ENCODE measurements around the gene NDNF.

Gene NDNF

DNA sequence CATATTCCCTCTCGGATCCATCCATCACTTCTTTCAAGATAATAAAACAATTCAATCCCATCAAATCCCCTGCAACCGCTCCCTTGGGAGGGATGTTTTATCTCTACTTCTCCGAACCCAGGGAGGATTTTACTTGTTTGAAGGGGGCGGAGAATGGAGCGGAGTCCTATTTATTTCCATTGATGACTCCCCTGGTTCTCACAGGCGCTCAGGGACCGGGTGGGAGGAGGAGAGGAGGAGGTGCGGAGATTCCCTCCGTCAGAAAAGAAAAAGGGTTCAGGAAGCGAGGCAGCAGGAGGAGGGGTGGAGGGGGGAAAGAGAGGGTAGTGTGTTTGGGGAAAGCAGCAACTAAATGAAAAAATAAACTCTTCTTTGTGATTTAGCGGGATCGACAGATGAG lies 2.1 kb downstream of the NDNF start:
- H3K79me2 ChIP-seq (ENCODE audit: insufficient read depth, low read length) = no peaks in the 10 kb centered on the region
- no peak overlapping the region for H3K9ac ChIP-seq (ENCODE audit: low read depth, low read length, poor library complexity, severe bottlenecking)
- H3K36me3 ChIP-seq (ENCODE audit: insufficient read depth, low read length) = no peaks in the 10 kb centered on the region
- H3K9me2 ChIP-seq (replicated peaks; ENCODE audit: low read depth, low read length) = no peaks in the 10 kb centered on the region
- no peaks in the 10 kb centered on the region for H3K27me3 ChIP-seq (ENCODE audit: insufficient read depth, low read length, poor library complexity, severe bottlenecking)
- H3F3A ChIP-seq (ENCODE audit: low read depth) = no peaks in the 10 kb centered on the region
- TF ChIP-seq CTCF (conservative IDR thresholded peaks at IDR 0.05; ENCODE audit: low read length) = no peak
- no peak for TF ChIP-seq EZH2phosphoT487 (IDR thresholded peaks at IDR 0.05; ENCODE audit: borderline replicate concordance)
- H4K20me1 ChIP-seq (ENCODE audit: insufficient read depth, low read length, poor library complexity, severe bottlenecking) = no peaks in the 10 kb centered on the region
- H3K4me2 ChIP-seq (ENCODE audit: low read depth, low read length, poor library complexity, severe bottlenecking) = no peak overlapping the region
- no peaks in the 10 kb centered on the region for H3K4me1 ChIP-seq (ENCODE audit: insufficient read depth, low read length, poor library complexity, severe bottlenecking)
- H2AFZ ChIP-seq (ENCODE audit: low read length) = no peak overlapping the region
- H3K4me3 ChIP-seq (ENCODE audit: low read length, poor library complexity, severe bottlenecking) = no peak overlapping the region
- no peaks in the 10 kb centered on the region for H3K9me3 ChIP-seq (ENCODE audit: insufficient read depth, low read depth, low read length)

GRCh38 chr4:121069430-121069829 lies 2.9 kb downstream of the NDNF start:
- Histone ChIP-seq H3K79me2 (ENCODE audit: insufficient read depth, low read length) (no peaks in the 10 kb centered on the region), H3K9me2 (replicated peaks; ENCODE audit: low read depth, low read length) (no peaks in the 10 kb centered on the region), H3K4me1 (ENCODE audit: insufficient read depth, low read length, poor library complexity, severe bottlenecking) (no peaks in the 10 kb centered on the region), H3F3A (ENCODE audit: low read depth) (no peaks in the 10 kb centered on the region), H3K36me3 (ENCODE audit: insufficient read depth, low read length) (no peaks in the 10 kb centered on the region), H2AFZ (ENCODE audit: low read length) (no peak overlapping the region), H4K20me1 (ENCODE audit: insufficient read depth, low read length, poor library complexity, severe bottlenecking) (no peaks in the 10 kb centered on the region), H3K4me2 (ENCODE audit: low read depth, low read length, poor library complexity, severe bottlenecking) (no peak overlapping the region), H3K27me3 (ENCODE audit: insufficient read depth, low read length, poor library complexity, severe bottlenecking) (no peaks in the 10 kb centered on the region), H3K9me3 (ENCODE audit: insufficient read depth, low read depth, low read length) (no peaks in the 10 kb centered on the region), H3K9ac (ENCODE audit: low read depth, low read length, poor library complexity, severe bottlenecking) (no peak overlapping the region), H3K4me3 (ENCODE audit: low read length, poor library complexity, severe bottlenecking) (no peak overlapping the region)
- TF ChIP-seq EZH2phosphoT487 (IDR thresholded peaks at IDR 0.05; ENCODE audit: borderline replicate concordance) = no peak
- no peak for TF ChIP-seq CTCF (conservative IDR thresholded peaks at IDR 0.05; ENCODE audit: low read length)

- TF ChIP-seq CTCF (conservative IDR thresholded peaks at IDR 0.05; ENCODE audit: low read length) = no peak
- no peak for TF ChIP-seq EZH2phosphoT487 (IDR thresholded peaks at IDR 0.05; ENCODE audit: borderline replicate concordance)
- Histone ChIP-seq H3K79me2 (ENCODE audit: insufficient read depth, low read length) (no peaks in the 10 kb centered on the region), H3K4me3 (ENCODE audit: low read length, poor library complexity, severe bottlenecking) (no peak overlapping the region), H2AFZ (ENCODE audit: low read length) (no peak overlapping the region), H4K20me1 (ENCODE audit: insufficient read depth, low read length, poor library complexity, severe bottlenecking) (no peaks in the 10 kb centered on the region), H3K9me2 (replicated peaks; ENCODE audit: low read depth, low read length) (no peaks in the 10 kb centered on the region), H3F3A (ENCODE audit: low read depth) (no peaks in the 10 kb centered on the region), H3K9me3 (ENCODE audit: insufficient read depth, low read depth, low read length) (no peaks in the 10 kb centered on the region), H3K4me1 (ENCODE audit: insufficient read depth, low read length, poor library complexity, severe bottlenecking) (no peaks in the 10 kb centered on the region), H3K4me2 (ENCODE audit: low read depth, low read length, poor library complexity, severe bottlenecking) (no peak overlapping the region), H3K9ac (ENCODE audit: low read depth, low read length, poor library complexity, severe bottlenecking) (no peak overlapping the region), H3K36me3 (ENCODE audit: insufficient read depth, low read length) (no peaks in the 10 kb centered on the region), H3K27me3 (ENCODE audit: insufficient read depth, low read length, poor library complexity, severe bottlenecking) (no peaks in the 10 kb centered on the region)
These were observed 7.9 kb downstream of the NDNF start for GRCh38 chr4:121064482-121064881.

Measured in Loucy (cell line).